Measurements from ENCODE around the gene IGF1R. TPM values are rescaled to one million over a fixed set of nuclear protein-coding genes. Genes with fewer than 3 reads are reported as not detected.

The IGF1R gene
- polyA plus RNA-seq, 1 experiment: 36.2 TPM

- TF ChIP-seq CTCF (IDR thresholded peaks at IDR 0.05; ENCODE audit: insufficient read depth, low read depth, low read length): no peak
- H3K4me3 ChIP-seq (ENCODE audit: low read depth, low read length): no peak overlapping the region
- DNase-seq (ENCODE audit: low read depth): no peak
- POLR2A ChIA-PET: interaction anchor here (0.7 kb wide), 1 partner anchor 55 kb away, joined by 4 read pairs; no protein-coding TSS in a partner anchor
- CTCF ChIA-PET: interaction anchor here (0.9 to 5.9 kb wide), 4 partner anchors 12 to 210 kb away, joined by 3 to 35 read pairs (median 4); no protein-coding TSS in a partner anchor
- H3K36me3 ChIP-seq (ENCODE audit: control insufficient read depth, insufficient read depth, low read length): no peaks in the 10 kb centered on the region
- H3K27me3 ChIP-seq (ENCODE audit: control insufficient read depth, insufficient read depth, low read length): no peaks in the 10 kb centered on the region
Measured at GRCh38 chr15:98671060-98672008, 23.0 kb downstream of the IGF1R start.

GRCh38 chr15:98673133-98673532 is 24.8 kb downstream of the IGF1R start:
- H3K36me3 ChIP-seq (ENCODE audit: control insufficient read depth, insufficient read depth, low read length): no peaks in the 10 kb centered on the region
- ChIA-PET POLR2A (no interaction called here), CTCF (interaction anchor here (1.1 to 1.3 kb wide), 2 partner anchors 9 to 151 kb away, joined by 3 to 4 read pairs; no protein-coding TSS in a partner anchor)
- DNase-seq (ENCODE audit: low read depth): no peak
- no peaks in the 10 kb centered on the region for H3K27me3 ChIP-seq (ENCODE audit: control insufficient read depth, insufficient read depth, low read length)
- no peak for TF ChIP-seq CTCF (IDR thresholded peaks at IDR 0.05; ENCODE audit: insufficient read depth, low read depth, low read length)
- H3K4me3 ChIP-seq (ENCODE audit: low read depth, low read length): no peak overlapping the region

DNA sequence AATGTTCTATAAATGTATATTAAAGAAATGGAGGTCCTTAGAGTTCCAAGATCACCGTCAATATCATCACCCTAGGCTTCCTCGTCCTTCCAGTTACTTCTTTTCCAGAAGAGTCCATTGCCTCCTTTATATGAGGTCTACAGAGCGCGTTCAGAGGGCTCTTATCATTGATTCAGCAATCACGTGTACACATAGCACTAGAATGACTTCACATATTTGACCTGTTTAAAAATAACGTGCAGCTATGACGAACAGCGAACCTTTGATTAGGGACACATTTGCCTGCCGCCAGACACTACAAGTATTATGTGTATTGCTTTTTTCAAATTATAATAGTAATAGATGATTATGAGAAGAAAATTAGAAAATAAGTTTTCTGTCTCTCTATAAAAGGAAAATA is 26.0 kb downstream of the IGF1R start:
- H3K36me3 ChIP-seq (ENCODE audit: control insufficient read depth, insufficient read depth, low read length): no peaks in the 10 kb centered on the region
- DNase-seq (ENCODE audit: low read depth): no peak
- H3K4me3 ChIP-seq (ENCODE audit: low read depth, low read length): no peak overlapping the region
- CTCF ChIA-PET: interaction anchor here (1.0 to 1.8 kb wide), 3 partner anchors 14 to 105 kb away, joined by 3 to 5 read pairs (median 3); no protein-coding TSS in a partner anchor
- no peak for TF ChIP-seq CTCF (IDR thresholded peaks at IDR 0.05; ENCODE audit: insufficient read depth, low read depth, low read length)
- no peaks in the 10 kb centered on the region for H3K27me3 ChIP-seq (ENCODE audit: control insufficient read depth, insufficient read depth, low read length)
- POLR2A ChIA-PET: no interaction called here

- ChIA-PET CTCF (interaction anchor here (1.7 kb wide), 1 partner anchor 227 kb away, joined by 4 read pairs; no protein-coding TSS in a partner anchor), POLR2A (no interaction called here)
- DNase-seq (ENCODE audit: low read depth): no peak
- no peak overlapping the region for H3K4me3 ChIP-seq (ENCODE audit: low read depth, low read length)
- no peaks in the 10 kb centered on the region; the same call in 1 of the 2 replicates for H3K36me3 ChIP-seq (ENCODE audit: control insufficient read depth, insufficient read depth, low read length)
- H3K27me3 ChIP-seq (ENCODE audit: control insufficient read depth, insufficient read depth, low read length): no peaks in the 10 kb centered on the region
- no peak for TF ChIP-seq CTCF (IDR thresholded peaks at IDR 0.05; ENCODE audit: insufficient read depth, low read depth, low read length)
Measured at GRCh38 chr15:98676586-98677270, 28.4 kb downstream of the IGF1R start.
